Endothelial cell of umbilical vein (primary cell): ENCODE measurements around the gene CEP128.

Experiments used
- EZH2 ChIP-seq: IDR thresholded peaks from 2 replicates; pipeline ENCODE4 v1.6.1; 2012; ENCODE audit warnings: borderline replicate concordance, low read depth, mild to moderate bottlenecking, moderate library complexity, low read length, inconsistent platforms; ENCODE audit not compliant: severe bottlenecking
- FOS ChIP-seq: IDR thresholded peaks from 2 replicates; pipeline ENCODE4 v1.6.1; 2011; ENCODE audit warnings: mild to moderate bottlenecking, low read length, moderate library complexity, borderline replicate concordance; ENCODE audit not compliant: insufficient read depth
- GATA2 ChIP-seq: IDR thresholded peaks from 2 replicates; pipeline ENCODE4 v1.7.0; 2011; ENCODE audit warnings: low read depth, mild to moderate bottlenecking, moderate library complexity, mixed read lengths, low read length; ENCODE audit not compliant: insufficient read length, insufficient read depth
- JUN ChIP-seq: IDR thresholded peaks from 2 replicates; pipeline ENCODE4 v1.6.1; 2011; ENCODE audit warnings: borderline replicate concordance, low read depth; ENCODE audit not compliant: insufficient read length, insufficient read depth
- MAX ChIP-seq: IDR thresholded peaks from 2 replicates; pipeline ENCODE4 v1.6.1; 2011; ENCODE audit not compliant: insufficient read depth, insufficient read length
- MYC ChIP-seq: IDR thresholded peaks from one replicate; pipeline ENCODE4 v1.6.1; 2011; ENCODE audit warnings: mild to moderate bottlenecking, low read depth, low read length
- POLR2A ChIP-seq: IDR thresholded peaks from 2 replicates; pipeline ENCODE4 v1.6.1; 2012; ENCODE audit warnings: low read depth, mild to moderate bottlenecking, control low read depth, low read length
- POLR2AphosphoS5 ChIP-seq: IDR thresholded peaks from 2 replicates; pipeline ENCODE4 v1.6.1; 2012; ENCODE audit warnings: low read depth, mild to moderate bottlenecking, control low read depth, low read length, moderate library complexity; ENCODE audit not compliant: insufficient read depth
- TF ChIP-seq, protein P1 (sequence below), 2 donors: IDR thresholded peaks; 1 replicate in 1 of 2; 2 replicates in 1 of 2; pipeline ENCODE4 v1.5.1; 2011; ENCODE audit warnings: low read length in 2 of 2, mild to moderate bottlenecking in 2 of 2, moderate library complexity in 2 of 2, control low read depth in 1 of 2, inconsistent platforms in 1 of 2, low read depth in 1 of 2; ENCODE audit not compliant: insufficient read depth in 1 of 2; ENCODE audit errors: extremely low read depth in 1 of 2

DNA sequence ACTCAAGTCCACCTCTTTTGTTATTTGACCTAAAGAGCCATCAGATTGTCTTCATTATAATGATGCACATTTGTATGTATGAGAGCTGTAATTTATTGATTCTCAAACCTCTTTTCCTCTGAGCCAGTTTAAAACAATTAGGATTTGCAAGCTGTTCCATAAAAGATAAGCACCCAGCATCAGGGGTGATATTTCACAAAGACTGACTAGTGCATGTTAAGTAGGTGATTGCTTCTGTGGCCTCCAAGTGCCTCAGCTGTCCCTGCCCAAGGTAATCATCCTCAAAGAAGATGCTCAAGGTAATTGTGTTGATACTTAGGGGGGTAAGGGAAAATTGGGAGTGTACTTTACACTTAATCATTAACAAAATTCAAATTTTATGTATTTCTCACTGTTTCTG, 18.2 kb downstream of the CEP128 start:
- TF ChIP-seq, protein P1, sequence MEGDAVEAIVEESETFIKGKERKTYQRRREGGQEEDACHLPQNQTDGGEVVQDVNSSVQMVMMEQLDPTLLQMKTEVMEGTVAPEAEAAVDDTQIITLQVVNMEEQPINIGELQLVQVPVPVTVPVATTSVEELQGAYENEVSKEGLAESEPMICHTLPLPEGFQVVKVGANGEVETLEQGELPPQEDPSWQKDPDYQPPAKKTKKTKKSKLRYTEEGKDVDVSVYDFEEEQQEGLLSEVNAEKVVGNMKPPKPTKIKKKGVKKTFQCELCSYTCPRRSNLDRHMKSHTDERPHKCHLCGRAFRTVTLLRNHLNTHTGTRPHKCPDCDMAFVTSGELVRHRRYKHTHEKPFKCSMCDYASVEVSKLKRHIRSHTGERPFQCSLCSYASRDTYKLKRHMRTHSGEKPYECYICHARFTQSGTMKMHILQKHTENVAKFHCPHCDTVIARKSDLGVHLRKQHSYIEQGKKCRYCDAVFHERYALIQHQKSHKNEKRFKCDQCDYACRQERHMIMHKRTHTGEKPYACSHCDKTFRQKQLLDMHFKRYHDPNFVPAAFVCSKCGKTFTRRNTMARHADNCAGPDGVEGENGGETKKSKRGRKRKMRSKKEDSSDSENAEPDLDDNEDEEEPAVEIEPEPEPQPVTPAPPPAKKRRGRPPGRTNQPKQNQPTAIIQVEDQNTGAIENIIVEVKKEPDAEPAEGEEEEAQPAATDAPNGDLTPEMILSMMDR (IDR thresholded peaks at IDR 0.05; ENCODE audit: extremely low read depth in 1 of 2, insufficient read depth in 1 of 2, low read depth in 1 of 2, low read length in 2 of 2), result no peak
- TF ChIP-seq FOS (no peak), EZH2 (no peak), POLR2A (no peak), MAX (no peak), POLR2AphosphoS5 (no peak), GATA2 (no peak), MYC (no peak), JUN (no peak)
